GM18870 (cell line): ENCODE data around the gene ANKS6.

ENCODE experiments used
- ATAC-seq: cut with Tn5 transposase; IDR thresholded peaks from one replicate; pipeline ENCODE4 v1.9.1; 2021; ENCODE audit warnings: moderate library complexity; ENCODE audit not compliant: unreplicated experiment

The ANKS6 gene

DNA sequence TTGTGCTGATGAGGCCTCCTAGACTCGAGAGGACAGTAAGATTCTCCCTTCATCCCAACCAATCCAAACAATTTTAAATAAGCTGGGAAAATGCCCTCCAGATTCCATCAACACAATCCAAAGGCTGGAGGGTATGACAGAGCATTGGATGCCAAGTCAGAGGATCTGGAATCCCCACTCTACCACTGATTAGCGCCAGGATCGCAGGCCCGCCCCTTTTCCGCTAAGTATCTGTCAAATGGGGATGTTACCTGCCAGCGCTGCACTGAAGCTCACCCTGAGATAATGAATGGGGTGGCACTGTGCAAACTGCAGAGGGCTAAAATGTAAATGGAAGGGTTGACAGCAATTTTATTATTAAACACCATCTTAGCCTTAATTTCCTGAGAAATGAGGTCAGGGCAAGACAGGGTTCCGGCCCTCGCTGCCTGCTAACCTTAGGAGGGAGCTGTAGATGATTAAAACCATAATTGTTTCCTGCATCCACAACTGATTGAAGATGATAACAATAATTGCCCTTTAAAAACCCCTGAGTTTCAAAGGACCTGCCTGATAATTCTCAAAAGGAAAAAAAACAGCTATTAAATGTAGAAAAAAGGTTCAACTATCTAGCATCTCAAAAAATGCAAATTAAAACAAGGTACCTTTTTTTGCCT is 56.0 kb downstream of the ANKS6 start:
- no peak for ATAC-seq

DNA sequence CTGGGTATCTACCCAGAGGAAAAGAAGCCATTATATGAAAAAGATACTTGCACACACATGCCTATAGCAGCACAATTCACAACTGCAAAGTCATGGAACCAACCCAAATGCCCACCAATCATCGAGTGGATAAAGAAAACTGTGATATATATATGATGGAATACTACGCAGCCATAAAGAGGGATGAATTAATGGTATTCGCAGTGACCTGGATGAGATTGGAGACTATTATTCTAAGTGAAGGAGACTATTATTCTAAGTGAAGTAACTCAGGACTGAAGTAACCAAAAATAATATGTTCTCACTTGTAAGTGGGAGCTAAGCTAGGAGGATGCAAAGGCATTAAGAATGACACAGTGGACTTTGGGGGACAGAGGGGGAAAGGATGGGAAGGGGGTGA is 57.6 kb downstream of the ANKS6 start:
- no peak for ATAC-seq

DNA sequence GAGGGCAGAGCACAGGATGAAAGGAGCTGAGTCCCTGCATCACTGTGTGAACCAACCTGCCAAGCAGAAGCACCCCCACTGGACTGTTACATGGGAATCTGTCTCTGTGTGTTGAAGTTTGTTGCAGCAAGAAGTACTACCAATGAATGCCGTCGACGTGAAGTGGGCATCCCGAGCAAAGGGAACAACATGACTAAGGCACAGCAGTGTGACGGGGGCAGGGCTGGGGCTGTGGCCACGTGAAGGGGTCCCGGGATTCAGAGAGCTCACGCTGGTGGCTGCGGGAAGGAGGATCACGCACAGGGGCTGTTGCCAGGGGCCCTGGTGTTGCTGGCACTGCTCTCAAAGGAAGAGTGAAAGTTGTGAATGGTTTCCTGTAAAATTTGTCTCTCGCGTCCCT is 60.1 kb downstream of the ANKS6 start:
- no peak for ATAC-seq

DNA sequence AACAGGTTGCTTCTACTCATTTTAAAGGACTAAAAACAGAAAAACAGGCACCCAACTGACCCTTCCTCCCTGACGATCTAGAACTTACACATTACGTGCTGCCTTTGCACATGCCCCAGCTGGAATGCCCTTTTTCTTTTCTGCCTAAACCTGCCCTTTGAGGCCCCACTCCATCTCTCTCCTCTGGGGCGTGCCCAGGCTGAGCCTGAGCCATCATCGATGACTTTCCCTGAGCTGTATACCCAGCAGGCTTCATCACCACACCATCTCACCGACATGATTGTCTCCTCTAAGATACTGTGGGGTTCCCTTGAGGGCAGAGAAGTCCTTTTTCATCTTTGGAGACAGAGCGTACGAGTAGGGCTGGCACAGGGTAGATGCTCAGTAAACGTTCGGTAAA is 63.6 kb downstream of the ANKS6 start:
- no peak for ATAC-seq

DNA sequence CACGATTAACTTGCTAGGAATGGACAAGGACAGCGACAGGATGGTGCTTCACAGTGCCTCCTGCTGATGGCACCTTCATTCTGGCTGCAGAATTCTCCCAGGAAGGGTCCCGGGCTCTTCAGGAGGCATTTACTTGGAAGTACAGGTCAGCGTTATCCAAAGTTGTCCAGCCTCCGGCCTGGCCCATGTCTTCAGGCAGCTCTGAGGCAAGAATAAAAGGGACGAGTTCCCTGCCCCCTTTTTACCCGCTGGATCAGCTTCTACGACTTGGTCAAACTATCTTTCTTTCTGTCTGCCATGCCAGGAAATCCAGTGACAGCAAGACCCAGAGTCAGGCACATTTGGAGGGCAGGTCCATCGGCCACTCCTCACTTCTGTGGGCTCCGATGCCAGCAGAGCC is 64.3 kb downstream of the ANKS6 start:
- no peak for ATAC-seq

DNA sequence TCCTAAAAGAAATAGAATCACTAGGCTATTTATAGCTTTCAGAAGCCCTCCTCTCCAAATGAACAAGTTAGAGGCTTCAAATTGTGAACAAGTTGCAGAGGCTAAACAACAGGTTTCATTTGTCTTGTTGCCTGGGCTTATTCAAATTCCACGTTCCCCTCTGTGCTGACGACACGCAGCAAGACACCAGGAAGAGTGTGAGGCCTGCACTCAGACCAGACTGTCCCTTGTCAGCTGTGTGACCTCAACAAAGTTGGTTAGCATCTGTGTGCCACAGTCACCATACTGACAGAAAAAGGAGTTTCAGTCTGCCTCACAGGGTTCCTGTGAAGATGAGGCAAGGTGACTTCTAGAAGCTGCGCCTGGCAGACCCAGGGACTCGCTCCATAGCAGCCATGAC is 65.5 kb downstream of the ANKS6 start:
- ATAC-seq: no peak

DNA sequence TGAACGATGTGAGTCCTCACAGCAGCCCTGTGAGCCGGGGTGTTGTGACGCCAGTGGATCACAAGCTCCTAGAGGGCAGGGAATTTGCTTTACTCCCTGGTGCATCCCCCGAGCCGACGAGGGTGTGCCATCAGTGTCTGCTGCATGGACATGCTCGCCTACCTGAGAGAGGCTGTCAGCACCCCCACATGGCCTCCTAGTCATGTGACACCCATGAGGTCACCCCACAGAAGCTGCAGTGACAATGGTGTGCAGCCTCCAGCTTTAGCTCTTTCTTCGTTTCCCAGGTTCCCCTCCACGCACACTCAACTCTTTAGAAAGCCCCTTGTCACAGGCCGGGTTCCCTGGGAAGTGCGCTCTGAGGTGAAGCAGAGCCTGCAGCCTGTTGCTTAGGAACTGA is 67.9 kb downstream of the ANKS6 start:
- ATAC-seq: no peak

DNA sequence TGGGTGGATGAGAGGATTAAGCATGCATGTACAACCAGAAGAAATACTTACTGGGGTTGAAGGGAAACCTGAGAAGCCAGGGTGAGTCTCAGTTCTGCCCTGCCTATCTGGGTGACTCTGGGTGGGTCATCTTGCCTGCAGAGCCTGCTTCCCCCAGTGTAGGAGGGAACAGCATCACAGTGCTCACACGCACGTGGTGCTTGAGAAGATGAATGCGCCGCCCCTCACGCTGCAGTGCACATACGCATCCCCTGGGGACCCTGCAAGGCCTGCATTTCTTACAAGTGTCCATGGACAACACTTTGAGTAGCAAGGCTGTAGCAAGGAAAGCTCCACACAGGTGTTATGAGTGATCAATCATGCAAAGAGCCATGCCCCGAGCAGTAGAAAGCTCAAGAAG is 68.9 kb downstream of the ANKS6 start:
- no peak for ATAC-seq

DNA sequence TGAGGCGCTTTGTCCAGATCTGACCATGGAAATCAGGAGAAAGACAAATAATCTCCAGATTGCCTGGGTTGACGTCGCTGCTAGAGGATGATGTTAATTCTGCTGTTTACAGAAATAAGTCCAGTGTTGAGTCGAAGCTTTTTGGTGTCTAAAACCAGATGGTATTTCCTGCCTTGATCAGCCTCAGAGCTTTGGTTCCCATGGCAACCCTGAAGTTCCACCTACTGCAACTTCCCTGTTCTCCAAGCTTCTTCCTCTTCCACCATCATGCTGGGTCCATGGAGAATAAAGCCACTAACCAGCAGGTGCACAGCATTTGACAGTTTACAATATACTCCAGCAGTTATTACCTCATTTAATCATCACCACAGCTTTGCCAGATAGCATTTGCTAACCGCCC is 69.6 kb downstream of the ANKS6 start:
- no peak for ATAC-seq

DNA sequence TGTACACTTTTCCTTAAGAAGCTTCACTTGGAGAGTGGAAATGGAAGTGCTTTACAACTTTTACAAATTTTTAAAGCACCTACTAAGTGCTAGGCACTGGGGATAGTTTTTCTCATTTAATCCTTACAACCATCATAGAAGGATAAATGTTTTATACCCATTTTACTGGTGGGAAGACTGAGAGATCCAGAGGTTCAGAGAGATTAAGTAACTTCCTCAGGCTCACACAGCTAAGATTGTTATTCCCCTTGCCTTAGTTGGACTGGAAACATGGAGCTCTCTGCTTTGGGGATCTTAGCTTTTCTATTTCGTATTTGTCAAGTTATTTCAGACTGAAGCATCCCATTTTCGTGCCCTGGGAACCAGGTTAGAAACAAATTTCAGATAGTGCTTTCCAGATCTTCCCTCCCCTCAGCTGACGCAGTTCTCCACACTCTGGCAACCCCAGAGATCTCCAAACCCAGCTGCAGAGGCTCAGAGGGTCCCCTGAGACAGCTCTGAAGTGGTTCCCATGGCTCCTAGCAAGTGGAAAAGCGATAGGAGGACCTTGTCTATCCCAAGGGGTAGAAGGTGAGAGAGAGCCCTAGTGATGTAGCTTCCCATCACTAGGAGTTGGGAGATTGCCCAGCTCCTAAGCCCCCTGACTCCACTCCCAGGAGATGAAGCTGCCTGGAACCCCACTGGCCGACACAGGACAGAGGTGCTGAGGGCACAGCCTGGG is 71.4 kb downstream of the ANKS6 start:
- ATAC-seq: no peak

DNA sequence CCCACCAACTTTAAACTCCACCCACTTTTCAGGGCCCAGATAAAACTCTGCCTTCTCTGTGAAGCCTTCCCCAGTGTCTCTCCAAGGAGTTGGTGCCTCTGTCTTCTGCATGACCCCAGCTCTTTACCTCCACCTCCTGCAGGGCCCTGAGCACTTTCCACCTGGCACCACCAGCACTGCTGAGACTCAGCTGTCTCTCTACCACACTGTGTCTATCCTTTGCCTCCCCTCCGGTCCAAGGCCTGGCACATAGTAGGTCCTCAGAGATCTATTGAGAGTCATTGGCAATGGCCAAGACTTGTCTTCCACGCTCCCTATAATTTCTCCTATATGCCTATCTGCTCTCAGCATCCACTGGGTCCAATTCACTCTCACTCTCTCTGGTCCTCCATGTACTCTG is 74.7 kb downstream of the ANKS6 start:
- no peak for ATAC-seq

DNA sequence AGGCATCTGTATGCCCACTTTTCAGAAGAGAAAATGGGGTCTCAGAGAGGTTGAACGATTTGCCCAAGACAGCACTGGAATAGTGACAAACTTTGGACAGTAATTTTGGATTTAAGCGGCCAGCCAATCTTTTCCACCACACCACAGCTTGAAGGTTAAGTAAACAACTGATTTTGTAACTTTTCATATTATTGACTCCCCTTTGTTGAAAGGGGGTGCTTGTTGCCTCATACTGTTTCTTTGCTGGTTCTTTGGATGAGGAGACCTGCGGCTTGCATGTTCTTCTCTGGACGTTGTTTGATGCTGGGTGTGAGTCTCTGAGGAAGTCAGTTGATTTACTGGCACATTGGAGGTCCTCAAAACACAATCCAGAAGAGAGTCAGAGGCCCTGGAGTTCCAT is 76.0 kb downstream of the ANKS6 start:
- ATAC-seq: no peak

DNA sequence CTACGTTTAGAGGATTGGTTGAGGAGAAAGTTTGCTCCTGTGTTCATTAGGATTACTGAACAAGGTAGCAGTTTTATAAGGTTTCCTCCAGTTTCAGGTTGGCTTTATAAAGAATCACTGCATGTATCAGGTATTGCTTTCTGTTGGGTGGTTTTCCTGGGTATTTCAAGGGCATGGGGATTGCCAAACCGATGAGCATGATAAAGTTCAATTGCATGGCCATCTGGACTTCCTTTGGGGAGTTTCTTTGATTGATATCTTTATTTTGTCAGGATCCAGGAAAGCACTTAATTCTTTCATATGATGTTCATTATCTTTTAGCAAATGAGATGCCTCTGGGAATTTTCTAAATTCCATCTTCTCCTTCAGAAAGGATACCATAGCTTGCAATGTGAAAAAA is 77.3 kb downstream of the ANKS6 start:
- no peak for ATAC-seq

DNA sequence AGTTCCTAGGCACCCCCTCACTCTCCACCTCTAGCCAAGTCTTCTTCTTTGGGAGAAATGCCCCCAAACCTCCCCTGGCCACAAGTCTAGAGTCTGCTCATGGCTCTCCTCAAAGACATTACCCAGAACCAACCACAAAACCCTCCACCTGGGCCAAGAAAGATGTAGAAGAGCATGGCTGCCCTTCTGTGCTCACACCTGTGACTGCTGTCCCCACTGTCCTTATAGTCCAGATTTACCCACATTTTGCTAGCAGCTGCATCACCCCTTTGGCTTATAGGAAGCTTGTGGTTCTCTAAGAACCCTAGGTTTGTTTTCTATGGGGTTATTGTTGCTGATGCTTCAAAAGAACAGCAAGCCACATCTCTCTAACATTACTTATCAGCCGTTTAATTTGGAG is 81.5 kb downstream of the ANKS6 start:
- no peak for ATAC-seq

DNA sequence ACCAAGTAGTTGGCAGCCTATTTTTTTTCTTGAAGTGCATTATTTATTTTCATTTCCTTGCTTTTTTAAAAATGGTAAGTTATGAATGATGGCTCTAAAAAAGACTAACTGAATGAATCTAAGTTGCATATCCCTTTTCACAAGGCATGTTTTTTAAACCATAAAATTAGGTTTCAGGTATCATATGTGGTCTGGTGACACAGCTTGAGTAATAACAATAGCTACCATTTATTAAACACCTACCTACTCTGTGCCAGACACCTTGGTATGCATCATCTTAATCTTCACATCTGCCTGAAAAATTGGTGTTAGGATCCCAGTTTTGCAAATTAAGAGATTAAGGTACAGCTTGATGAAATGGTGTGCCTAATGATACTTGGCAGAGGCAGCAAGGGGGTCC is 83.4 kb downstream of the ANKS6 start:
- ATAC-seq: no peak

DNA sequence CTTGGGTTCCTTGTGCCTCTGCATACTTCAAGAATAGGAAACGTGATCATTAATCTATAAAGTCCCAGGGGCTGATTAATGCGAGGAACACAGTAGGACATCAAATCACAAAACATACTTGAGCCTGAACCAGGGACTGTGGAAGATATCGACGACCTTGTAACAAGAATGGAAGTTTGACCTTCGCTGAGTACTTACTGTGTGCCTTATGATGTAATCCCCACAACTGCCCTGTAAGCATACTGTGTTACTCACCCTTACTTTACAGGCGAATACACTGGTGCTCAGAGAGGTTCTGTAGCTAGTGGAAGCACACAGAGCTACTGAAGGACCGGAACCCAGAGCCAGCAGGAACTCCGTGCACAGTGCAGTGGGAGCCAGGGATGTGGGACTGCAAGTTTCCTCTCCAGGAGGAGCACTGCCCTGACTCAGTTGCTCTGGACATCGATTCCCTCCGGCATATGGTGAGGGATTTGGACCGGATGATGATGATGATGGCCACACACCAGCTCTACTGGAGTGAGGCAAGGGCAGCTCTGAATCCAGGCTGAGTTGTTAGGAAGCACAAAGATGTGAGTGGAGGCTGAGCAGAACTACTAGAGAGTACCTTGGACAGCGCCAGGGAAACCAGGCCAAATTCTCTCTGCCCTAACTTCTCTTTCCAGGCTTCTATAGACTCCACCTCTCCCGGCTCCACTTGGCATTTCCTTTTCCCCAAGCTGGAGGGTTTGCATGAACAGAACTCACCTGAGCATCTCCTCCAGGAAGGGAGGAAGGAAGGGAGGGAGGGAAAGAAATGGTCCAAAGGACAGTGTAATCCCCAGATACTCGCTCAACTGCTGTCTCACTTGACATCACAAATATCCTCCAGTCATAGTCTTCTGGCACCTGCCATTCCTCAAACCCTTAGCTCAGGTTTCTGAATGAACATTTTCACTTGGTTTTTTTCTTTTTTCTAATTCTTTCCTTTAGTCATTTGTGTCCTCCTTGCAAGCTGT is 86.1 kb downstream of the ANKS6 start:
- no peak for ATAC-seq

DNA sequence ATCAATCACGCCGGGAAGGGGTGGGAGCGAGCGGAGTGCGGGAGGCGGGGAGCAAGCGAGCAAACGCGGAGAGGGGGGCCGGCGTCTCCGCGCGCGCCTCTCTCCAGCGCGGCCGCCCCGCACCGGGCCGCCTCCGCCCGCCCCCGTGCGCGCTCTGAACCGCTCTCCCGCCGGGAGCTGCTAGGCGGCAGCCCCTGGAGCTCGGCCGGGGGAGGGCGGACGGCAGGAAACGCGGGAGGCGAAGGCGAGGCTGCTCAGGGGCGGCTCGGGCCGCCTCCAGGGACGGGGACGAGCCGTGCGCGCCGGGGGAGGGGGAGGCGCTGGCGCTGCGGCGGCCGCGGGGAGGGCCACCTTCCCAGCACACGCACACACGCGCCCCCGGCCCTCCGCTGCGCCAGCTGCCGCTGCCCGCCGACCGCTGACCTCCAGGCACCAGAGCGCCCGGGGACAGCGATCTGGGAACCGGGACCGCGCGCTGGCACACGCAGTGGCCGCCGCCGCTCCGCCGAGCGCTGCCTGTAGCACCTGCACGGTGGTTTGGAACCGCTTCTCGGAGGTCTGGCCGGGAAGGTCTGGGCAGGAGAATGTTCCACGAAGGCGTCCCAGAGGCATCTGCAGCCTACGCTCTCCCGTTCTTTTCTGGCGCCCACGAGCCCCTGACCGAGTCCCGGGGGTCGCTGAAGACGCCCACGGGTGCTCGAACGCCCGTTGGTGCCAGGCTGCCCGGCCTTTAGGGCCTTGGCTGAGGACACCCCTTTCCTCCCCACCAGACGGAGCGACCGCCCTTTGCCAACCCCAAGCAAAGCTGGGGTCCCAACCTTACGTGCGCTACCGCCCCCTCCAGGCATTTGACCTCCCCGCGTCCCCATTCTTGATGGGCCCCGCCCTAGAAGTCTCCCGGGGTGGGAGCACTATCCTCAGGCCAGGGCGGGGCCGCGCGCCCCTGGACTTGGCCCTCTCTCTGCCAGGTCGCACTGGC is 87.1 kb downstream of the ANKS6 start, which contains the start of gene GABBR2:
TSS of gene GABBR2 (minus strand) at position 3 of the 979 bp plus-strand sequence. CDS start 198 bp downstream, outside the sequence.
- ATAC-seq: no peak

DNA sequence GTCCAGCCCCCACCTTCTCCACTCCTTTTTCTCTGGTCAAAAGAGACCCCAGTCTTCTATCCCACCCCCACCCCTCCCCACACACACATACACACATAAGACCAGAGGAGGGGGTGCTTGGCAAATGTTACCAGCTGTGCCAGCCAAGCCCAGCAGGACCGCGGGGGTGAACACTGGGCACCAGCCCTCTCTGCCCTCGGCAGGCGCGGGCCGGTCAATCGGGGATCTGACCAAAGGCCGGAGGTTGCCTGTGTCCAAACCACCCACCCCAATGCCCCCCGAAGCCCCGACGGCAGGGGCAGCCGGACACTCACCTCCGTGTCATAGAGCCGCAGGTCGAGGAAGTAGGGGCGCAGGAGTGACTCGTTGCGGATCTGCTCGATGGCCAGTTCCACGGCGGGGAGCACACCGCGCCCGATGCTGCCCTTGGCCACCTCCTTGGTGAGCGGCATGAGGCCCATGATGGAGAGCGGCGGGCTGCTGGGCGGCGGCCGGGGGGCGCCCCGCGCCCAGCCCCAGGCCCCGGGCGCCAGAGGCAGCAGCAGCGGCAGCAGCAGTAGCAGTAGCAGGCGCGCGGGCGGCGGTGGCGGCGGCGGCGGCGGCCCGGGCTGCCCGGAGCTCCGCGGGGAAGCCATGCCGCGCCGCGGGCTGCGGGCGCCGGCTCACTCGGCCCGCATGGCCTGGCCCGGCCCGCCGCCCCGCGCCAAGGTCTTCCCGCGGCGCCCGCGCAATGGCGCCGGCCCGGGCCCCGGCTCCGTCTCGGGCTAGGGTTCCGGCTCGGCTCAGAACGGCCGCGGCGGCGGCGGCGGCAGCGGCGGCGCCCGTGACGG is 88.0 kb downstream of the ANKS6 start:
- ATAC-seq: no peak
